GM18909 (cell line): ENCODE results near the gene ORMDL2.
A peak's percentile ranks its signal among the peaks of the same experiment; 100 is the strongest.

Experiments
- ATAC-seq: cut with Tn5 transposase; IDR thresholded peaks from one replicate; pipeline ENCODE4 v1.9.1; 2021; ENCODE audit warnings: mild to moderate bottlenecking; ENCODE audit not compliant: unreplicated experiment, poor library complexity

The ORMDL2 gene

GRCh38 chr12:55817345-55818139, at the start of gene ORMDL2, which contains the start of gene SARNP:
Gene ORMDL2, plus strand, starts transcription at chr12:55818041. Its CDS starts 959 bp downstream, at chr12:55819000.
Gene SARNP, minus strand, starts transcription at chr12:55817724. Its CDS starts 23 bp downstream, at chr12:55817701.
- ATAC-seq: peak; percentile 97

GRCh38 chr12:55771736-55772135, 46.1 kb upstream of the ORMDL2 start:
- ATAC-seq: no peak

- no peak for ATAC-seq
Observed at GRCh38 chr12:55777856-55778255, 40.0 kb upstream of the ORMDL2 start.

GRCh38 chr12:55780685-55781084, 37.2 kb upstream of the ORMDL2 start:
- ATAC-seq: no peak

- ATAC-seq: no peak
Observed at GRCh38 chr12:55788546-55788945, 29.3 kb upstream of the ORMDL2 start.

GRCh38 chr12:55789171-55789570, 28.7 kb upstream of the ORMDL2 start:
- no peak for ATAC-seq

GRCh38 chr12:55789893-55790292, 27.9 kb upstream of the ORMDL2 start:
- no peak for ATAC-seq

- no peak for ATAC-seq
Observed at GRCh38 chr12:55795950-55796349, 21.9 kb upstream of the ORMDL2 start.

- ATAC-seq: no peak
Observed at GRCh38 chr12:55797068-55797467, 20.8 kb upstream of the ORMDL2 start.

GRCh38 chr12:55797550-55797949, 20.3 kb upstream of the ORMDL2 start:
- ATAC-seq: no peak

- ATAC-seq: no peak
Observed at GRCh38 chr12:55806982-55807381, 10.9 kb upstream of the ORMDL2 start.

GRCh38 chr12:55809274-55809673, 8.6 kb upstream of the ORMDL2 start:
- ATAC-seq: no peak

GRCh38 chr12:55812088-55812487, 5.8 kb upstream of the ORMDL2 start:
- ATAC-seq: no peak

- no peak for ATAC-seq
Observed at GRCh38 chr12:55814257-55814656, 3.6 kb upstream of the ORMDL2 start.

GRCh38 chr12:55815473-55815872, 2.4 kb upstream of the ORMDL2 start:
- no peak for ATAC-seq

GRCh38 chr12:55816881-55817344, 928 bp upstream of the ORMDL2 start:
- ATAC-seq: no peak

- peak; percentile 28 for ATAC-seq
Observed at GRCh38 chr12:55818140-55818728, 393 bp downstream of the ORMDL2 start.

- ATAC-seq: no peak
Observed at GRCh38 chr12:55818886-55819285, 1.0 kb downstream of the ORMDL2 start.

GRCh38 chr12:55820679-55821078, 2.8 kb downstream of the ORMDL2 start:
- ATAC-seq: no peak

- ATAC-seq: no peak
Observed at GRCh38 chr12:55822228-55822627, 4.4 kb downstream of the ORMDL2 start.

GRCh38 chr12:55823419-55823818, 5.6 kb downstream of the ORMDL2 start:
- ATAC-seq: no peak

GRCh38 chr12:55824726-55825125, 6.9 kb downstream of the ORMDL2 start:
- ATAC-seq: no peak
